NCI-H2227 (cell line): ENCODE results near the gene DRG2.

Experiments used
- DNase-seq: peaks from one replicate; lab custom pipeline; 2025; ENCODE audit not compliant: unreplicated experiment; lab: John Stamatoyannopoulos, UW

DRG2 gene

GRCh38 chr17:18142417-18142816, 54.7 kb downstream of the DRG2 start:
- DNase-seq, result no peak

- no peak for DNase-seq
Measured at GRCh38 chr17:18143044-18143936, 55.5 kb downstream of the DRG2 start.

GRCh38 chr17:18144261-18144660, 56.5 kb downstream of the DRG2 start:
- no peak for DNase-seq

GRCh38 chr17:18144855-18145254, 57.1 kb downstream of the DRG2 start:
- DNase-seq, result no peak

- no peak for DNase-seq
Measured at GRCh38 chr17:18145811-18146210, 58.1 kb downstream of the DRG2 start.

GRCh38 chr17:18146259-18146658, 58.5 kb downstream of the DRG2 start:
- no peak for DNase-seq

- DNase-seq, result no peak
Measured at GRCh38 chr17:18146980-18147379, 59.2 kb downstream of the DRG2 start.

- DNase-seq, result no peak
Measured at GRCh38 chr17:18148586-18148985, 60.8 kb downstream of the DRG2 start.

GRCh38 chr17:18151290-18151689, 63.5 kb downstream of the DRG2 start:
- DNase-seq, result no peak

- DNase-seq, result no peak
Measured at GRCh38 chr17:18155179-18155578, 67.4 kb downstream of the DRG2 start.

- no peak for DNase-seq
Measured at GRCh38 chr17:18156171-18156975, 68.6 kb downstream of the DRG2 start.

GRCh38 chr17:18156976-18157280, 69.2 kb downstream of the DRG2 start:
- DNase-seq, result no peak
